A549 (cell line): Measurements from ENCODE around the gene NPLOC4. TPM values are rescaled to one million over a fixed set of nuclear protein-coding genes. Genes with fewer than 3 reads are reported as not detected.
"Not testable (repeated sequence)": the region's sequence is repeated elsewhere in the genome, so short reads cannot be mapped to it uniquely, and the experiment has no call there.

Experiments
- ATAC-seq, 2 experiments: fragments of 200-7000 bp in 1 of 2; fragments of >200 bp in 1 of 2; cut with Nextera tagmentation in 1 of 2; cut with Tn5 transposase in 1 of 2; 3 replicates each; pipeline versions ENCODE4 v1.8.0 to v1.9.1; 2018 to 2020; ENCODE audit warnings: mild to moderate bottlenecking in 1 of 2, moderate library complexity in 1 of 2
- CTCF ChIA-PET: fragments of 300-600 bp; sonication (Branson Sonifier 250); formaldehyde crosslinking; extraction: SDS; loops from one replicate; lab custom pipeline; 2021; ENCODE audit warnings: antibody characterized with exemption, inconsistent platforms; lab: Yijun Ruan, JAX
- POLR2A ChIA-PET: fragments of 350-600 bp; formaldehyde crosslinking; extraction: SDS; loops from one replicate; lab custom pipeline; 2021; ENCODE audit warnings: antibody characterized with exemption, inconsistent platforms; lab: Yijun Ruan, JAX
- DNase-seq, 2 experiments: peaks; one replicate each; pipeline versions ENCODE4 v3.0.0 to v3.0.0-alpha.2; 2011 to 2016; ENCODE audit warnings: low read depth in 1 of 2, low spot score in 1 of 2
- FAIRE-seq: peaks from 2 replicates; lab custom pipeline; 2011; peaks lifted over from hg19 to GRCh38; lab: Jason Lieb, UNC
- H3K27ac ChIP-seq, 2 experiments: fragments of >200 bp; sonication (Bioruptor Twin); formaldehyde crosslinking; 3 replicates each; pipeline ENCODE4 v1.5.1; 2016 to 2017
- H3K4me1 ChIP-seq: fragments of >200 bp; sonication (Bioruptor Twin); formaldehyde crosslinking; 3 replicates; pipeline ENCODE4 v1.6.1; 2016
- H3K4me2 ChIP-seq: fragments of >200 bp; sonication (Bioruptor Twin); formaldehyde crosslinking; 3 replicates; pipeline ENCODE4 v1.6.1; 2016
- H3K4me3 ChIP-seq: fragments of >200 bp; sonication (Bioruptor Twin); formaldehyde crosslinking; 3 replicates; pipeline ENCODE4 v1.5.1; 2016
- H3K9me3 ChIP-seq: fragments of >200 bp; sonication (Bioruptor Twin); formaldehyde crosslinking; 3 replicates; pipeline ENCODE4 v1.6.1; 2016
- EHMT2 ChIP-seq: fragments of 200-600 bp; sonication (generic); IDR thresholded peaks from 2 replicates; pipeline ENCODE4 v1.6.1; 2016; ENCODE audit warnings: antibody characterized with exemption, low read depth, mild to moderate bottlenecking, moderate library complexity
- ESRRA ChIP-seq: fragments of 150-350 bp; IDR thresholded peaks from 2 replicates; pipeline ENCODE4 v1.6.1; 2014; ENCODE audit warnings: mild to moderate bottlenecking, low read length, borderline replicate concordance
- HOXB13 ChIP-seq: fragments of 250-450 bp; sonication (Bioruptor Pico); IDR thresholded peaks from 2 replicates; pipeline ENCODE4 v1.5.0; 2020; ENCODE audit warnings: low read depth, mild to moderate bottlenecking, moderate library complexity
- POLR2A ChIP-seq: IDR thresholded peaks from 2 replicates; pipeline ENCODE4 v1.6.1; 2012; ENCODE audit warnings: mild to moderate bottlenecking, low read length
- RAD21 ChIP-seq, 2 experiments: fragments of >200 bp in 1 of 2; sonication (Bioruptor Twin) in 1 of 2; formaldehyde crosslinking in 1 of 2; IDR thresholded peaks in 1 of 2; conservative IDR thresholded peaks in 1 of 2; 2 replicates in 1 of 2; 3 replicates in 1 of 2; pipeline ENCODE4 v1.6.1; 2012 to 2018; ENCODE audit warnings: inconsistent platforms in 1 of 2
- RARB ChIP-seq: fragments of 250-450 bp; sonication (Bioruptor Pico); IDR thresholded peaks from 2 replicates; pipeline ENCODE4 v1.8.0; 2021; ENCODE audit warnings: mild to moderate bottlenecking, moderate library complexity
- WGBS: methylation state at CpG from one replicate; pipeline ENCODE4 v1.1.6; 2017; ENCODE audit errors: missing lambda C conversion rate; 5-methylcytosine and 5-hydroxymethylcytosine counted together
- polyA plus RNA-seq, 4 experiments: library from polyadenylated mRNA; depleted of rRNA in 3 of 4; stranded (reverse); fragments of >200 nt; fragmentation: RNase III in 1 of 4; extraction: RNeasy Plus Mini Kit Qiagen cat#74134 plus additional on column Dnase treatment in 1 of 4; gene quantifications; 2 replicates in 3 of 4; 3 replicates in 1 of 4; pipeline ENCODE4 v1.2.3, GENCODE V29; 2011 to 2017
- TF ChIP-seq, protein P1 (sequence below): IDR thresholded peaks from 2 replicates; pipeline ENCODE4 v1.6.1; 2012

NPLOC4 gene
- polyA plus RNA-seq, 2 of the 4 experiments (the other 2 are of a cell fraction) = 98.5 to 101 TPM

DNA sequence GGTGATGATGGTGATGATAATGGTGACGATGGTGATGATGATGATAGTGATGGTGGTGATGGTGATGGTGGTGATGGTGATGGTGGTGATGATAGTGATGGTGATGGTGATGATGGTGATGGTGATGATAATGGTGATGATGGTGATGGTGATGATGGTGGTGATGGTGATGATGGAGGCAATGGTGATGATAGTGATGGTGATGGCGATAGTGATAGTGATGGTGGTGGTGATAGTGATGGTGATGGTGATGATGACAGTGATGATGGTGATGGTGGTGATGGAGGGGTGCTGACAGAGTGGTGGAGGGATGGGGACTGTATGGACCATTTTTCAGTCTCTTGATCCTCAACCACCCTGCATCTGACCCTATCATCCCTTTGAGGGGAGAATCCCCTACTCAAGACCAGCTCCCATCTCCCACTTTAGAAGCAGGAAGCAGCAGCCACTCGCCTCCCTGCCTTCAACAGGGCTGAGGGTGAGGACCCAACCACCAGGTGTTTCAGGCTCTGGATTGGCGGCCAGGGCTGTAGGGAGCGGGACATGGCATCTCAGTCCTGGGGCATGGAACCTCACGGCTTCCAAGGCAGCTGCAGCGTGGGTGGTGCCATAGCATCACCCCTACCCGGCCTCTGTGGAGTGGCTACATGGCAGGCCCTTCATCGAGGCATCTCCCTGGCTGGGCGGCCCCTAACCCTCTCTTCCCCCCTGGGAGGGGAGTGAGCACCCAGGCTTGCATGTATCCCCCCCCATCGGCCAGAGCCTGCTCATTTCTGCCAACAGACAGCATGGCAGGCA is 104.2 kb downstream of the NPLOC4 start:
- POLR2A ChIA-PET = no interaction called here
- WGBS = 83% methylated on average over 11 of the region's 11 CpGs
- H3K4me3 ChIP-seq = no peak overlapping the region
- no peak overlapping the region for H3K4me2 ChIP-seq
- DNase-seq (no peak), FAIRE-seq (no peak), ATAC-seq (peak; percentile 1 to 3; a peak in 1 of 6 replicates)
- CTCF ChIA-PET = interaction anchor here (0.6 to 2.9 kb wide), 3 partner anchors 14 to 85 kb away, joined by 3 to 16 read pairs (median 3); no protein-coding TSS in a partner anchor
- H3K27ac ChIP-seq = no peak overlapping the region
- TF ChIP-seq, protein P1, sequence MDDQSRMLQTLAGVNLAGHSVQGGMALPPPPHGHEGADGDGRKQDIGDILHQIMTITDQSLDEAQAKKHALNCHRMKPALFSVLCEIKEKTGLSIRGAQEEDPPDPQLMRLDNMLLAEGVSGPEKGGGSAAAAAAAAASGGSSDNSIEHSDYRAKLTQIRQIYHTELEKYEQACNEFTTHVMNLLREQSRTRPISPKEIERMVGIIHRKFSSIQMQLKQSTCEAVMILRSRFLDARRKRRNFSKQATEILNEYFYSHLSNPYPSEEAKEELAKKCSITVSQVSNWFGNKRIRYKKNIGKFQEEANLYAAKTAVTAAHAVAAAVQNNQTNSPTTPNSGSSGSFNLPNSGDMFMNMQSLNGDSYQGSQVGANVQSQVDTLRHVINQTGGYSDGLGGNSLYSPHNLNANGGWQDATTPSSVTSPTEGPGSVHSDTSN = peak; percentile 48
- no peak for TF ChIP-seq RARB
- peaks cover 11% of the 10 kb centered on the region; the same call in 1 of the 3 replicates for H3K4me1 ChIP-seq
- 0 out of 3 replicates have a peak, but pooled peaks cover 3% of the 10 kb centered on the region for H3K9me3 ChIP-seq

DNA sequence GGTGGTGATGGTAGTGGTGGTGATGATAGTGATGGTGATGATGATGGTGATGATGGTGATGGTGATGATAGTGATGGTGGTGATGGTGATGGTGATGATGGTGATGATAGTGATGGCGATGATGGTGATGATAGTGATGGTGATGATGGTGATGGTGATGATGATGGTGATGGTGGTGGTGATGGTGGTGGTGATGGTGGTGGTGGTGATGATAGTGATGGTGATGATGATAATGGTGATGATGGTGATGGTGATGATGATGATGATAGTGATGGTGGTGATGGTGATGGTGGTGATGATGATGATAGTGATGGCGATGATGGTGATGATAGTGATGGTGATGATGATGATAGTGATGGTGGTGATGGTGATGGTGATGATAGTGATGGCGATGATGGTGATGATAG is 104.9 kb downstream of the NPLOC4 start:
- H3K27ac ChIP-seq, H3K4me2 ChIP-seq, DNase-seq, H3K4me3 ChIP-seq, ATAC-seq, POLR2A ChIA-PET, H3K9me3 ChIP-seq: not testable (repeated sequence)
- peaks cover 11% of the 10 kb centered on the region; the same call in 1 of the 3 replicates for H3K4me1 ChIP-seq
- CTCF ChIA-PET = interaction anchor here (0.6 to 2.9 kb wide), 3 partner anchors 13 to 84 kb away, joined by 3 to 16 read pairs (median 3); no protein-coding TSS in a partner anchor
- 84% methylated on average over 3 of the region's 3 CpGs for WGBS
- FAIRE-seq = peak; percentile 94

DNA sequence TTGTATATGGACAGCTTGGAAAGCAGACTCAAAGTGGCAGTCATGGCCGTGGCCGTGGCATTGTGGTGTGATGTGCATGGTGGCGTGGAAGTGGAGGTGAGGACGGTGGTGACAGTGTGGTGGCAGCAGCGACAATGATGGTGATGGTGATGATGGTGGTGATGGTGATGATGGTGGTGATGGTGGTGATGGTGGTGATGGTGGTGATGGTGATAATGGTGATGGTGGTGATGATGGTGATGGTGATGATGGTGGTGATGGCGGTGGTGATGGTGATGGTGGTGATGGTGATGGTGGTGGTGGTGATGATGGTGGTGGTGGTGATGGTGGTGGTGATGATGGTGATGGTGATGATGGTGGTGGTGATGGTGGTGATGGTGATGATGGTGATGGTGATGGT is 105.9 kb downstream of the NPLOC4 start:
- FAIRE-seq, ATAC-seq: not testable (repeated sequence)

DNA sequence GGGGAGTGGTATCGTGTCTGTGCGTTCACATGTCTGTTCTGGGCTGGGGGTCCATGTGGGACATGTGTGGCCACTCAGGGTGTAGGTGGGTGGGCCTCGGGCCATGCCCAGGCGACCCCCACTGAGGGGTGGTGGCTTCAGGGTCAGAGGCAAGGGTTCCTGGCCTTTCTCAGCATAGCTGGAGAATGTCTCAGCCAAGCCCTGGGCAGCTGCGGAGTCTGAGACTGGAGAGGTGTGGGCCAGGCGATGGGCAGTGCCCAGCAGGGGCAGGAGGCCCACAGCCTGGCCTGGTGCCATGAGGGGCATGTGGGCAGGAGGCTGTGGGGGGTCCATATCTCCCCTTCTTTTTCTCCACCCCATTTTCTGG is 107.5 kb downstream of the NPLOC4 start:
- ChIA-PET CTCF (interaction anchor here (0.9 to 4.4 kb wide), 9 partner anchors 8 to 276 kb away, joined by 3 to 31 read pairs (median 5); no protein-coding TSS in a partner anchor), POLR2A (interaction anchor here (3.0 kb wide), 1 partner anchor 11 kb away, joined by 10 read pairs; no protein-coding TSS in a partner anchor)

More for the DNA sequence above, 105.9 kb downstream of the NPLOC4 start:
- H3K4me3 ChIP-seq, H3K9me3 ChIP-seq, H3K4me2 ChIP-seq, DNase-seq, H3K27ac ChIP-seq: not testable (repeated sequence)
- peaks cover 11% of the 10 kb centered on the region; the same call in 1 of the 3 replicates for H3K4me1 ChIP-seq
- POLR2A ChIA-PET = interaction anchor here (3.0 kb wide), 1 partner anchor 12 kb away, joined by 10 read pairs; no protein-coding TSS in a partner anchor
- CTCF ChIA-PET = interaction anchor here (3.3 to 4.4 kb wide), 2 partner anchors 12 to 70 kb away, joined by 20 to 31 read pairs; no protein-coding TSS in a partner anchor
- 77% methylated on average over 6 of the region's 6 CpGs for WGBS

DNA sequence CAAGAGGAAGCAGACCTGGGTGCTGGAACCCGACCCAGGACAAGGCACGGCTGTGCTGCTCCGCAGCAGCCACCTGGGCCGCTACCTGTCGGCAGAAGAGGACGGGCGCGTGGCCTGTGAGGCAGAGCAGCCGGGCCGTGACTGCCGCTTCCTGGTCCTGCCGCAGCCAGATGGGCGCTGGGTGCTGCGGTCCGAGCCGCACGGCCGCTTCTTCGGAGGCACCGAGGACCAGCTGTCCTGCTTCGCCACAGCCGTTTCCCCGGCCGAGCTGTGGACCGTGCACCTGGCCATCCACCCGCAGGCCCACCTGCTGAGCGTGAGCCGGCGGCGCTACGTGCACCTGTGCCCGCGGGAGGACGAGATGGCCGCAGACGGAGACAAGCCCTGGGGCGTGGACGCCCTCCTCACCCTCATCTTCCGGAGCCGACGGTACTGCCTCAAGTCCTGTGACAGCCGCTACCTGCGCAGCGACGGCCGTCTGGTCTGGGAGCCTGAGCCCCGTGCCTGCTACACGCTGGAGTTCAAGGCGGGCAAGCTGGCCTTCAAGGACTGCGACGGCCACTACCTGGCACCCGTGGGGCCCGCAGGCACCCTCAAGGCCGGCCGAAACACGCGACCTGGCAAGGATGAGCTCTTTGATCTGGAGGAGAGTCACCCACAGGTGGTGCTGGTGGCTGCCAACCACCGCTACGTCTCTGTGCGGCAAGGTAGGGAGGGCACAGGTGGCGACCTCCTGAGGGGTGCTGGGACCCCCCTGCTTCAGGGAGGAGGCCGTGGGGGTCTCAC is 108.1 kb downstream of the NPLOC4 start:
- Histone ChIP-seq H3K27ac (no peak overlapping the region), H3K4me2 (no peak overlapping the region), H3K4me3 (no peak overlapping the region), H3K4me1 (peaks cover 4% of the 10 kb centered on the region; the same call in 1 of the 3 replicates), H3K9me3 (0 out of 3 replicates have a peak, but pooled peaks cover 3% of the 10 kb centered on the region)
- POLR2A ChIA-PET = interaction anchor here (3.0 kb wide), 1 partner anchor 10 kb away, joined by 10 read pairs; no protein-coding TSS in a partner anchor
- no peak for TF ChIP-seq RAD21 (conservative IDR thresholded peaks at IDR 0.05 in 1 of 2, IDR thresholded peaks at IDR 0.05 in 1 of 2)
- TF ChIP-seq HOXB13 (CRISPR knock-in tag) = no peak
- peak; percentile 26 for TF ChIP-seq POLR2A
- TF ChIP-seq ESRRA = no peak
- 83% methylated on average over 48 of the region's 62 CpGs for WGBS
- FAIRE-seq (no peak), DNase-seq (no peak), ATAC-seq (no peak)
- CTCF ChIA-PET = interaction anchor here (0.6 to 4.4 kb wide), 8 partner anchors 9 to 281 kb away, joined by 3 to 31 read pairs (median 5); no protein-coding TSS in a partner anchor

More for the DNA sequence above, 107.5 kb downstream of the NPLOC4 start:
- Histone ChIP-seq H3K9me3 (0 out of 3 replicates have a peak, but pooled peaks cover 3% of the 10 kb centered on the region), H3K27ac (no peak overlapping the region), H3K4me2 (no peak overlapping the region), H3K4me1 (peaks cover 10% of the 10 kb centered on the region; the same call in 1 of the 3 replicates), H3K4me3 (no peak overlapping the region)
- no peak for FAIRE-seq
- no peak for DNase-seq
- no peak for TF ChIP-seq EHMT2
- TF ChIP-seq, protein P1 = 0 out of 2 replicates have a peak, but pooled peaks have one; percentile 25
- WGBS = 70% methylated on average over 6 of the region's 6 CpGs
- ATAC-seq = no peak
